ENCODE data around the gene GNAQ. TPM values are rescaled to one million over a fixed set of nuclear protein-coding genes. Genes with fewer than 3 reads are reported as not detected.

The GNAQ gene
- total and polyA plus RNA-seq, 2 donors (not counting 1 experiment from before 2014, with no cell fraction given): 30.4 to 74.3 TPM

DNA sequence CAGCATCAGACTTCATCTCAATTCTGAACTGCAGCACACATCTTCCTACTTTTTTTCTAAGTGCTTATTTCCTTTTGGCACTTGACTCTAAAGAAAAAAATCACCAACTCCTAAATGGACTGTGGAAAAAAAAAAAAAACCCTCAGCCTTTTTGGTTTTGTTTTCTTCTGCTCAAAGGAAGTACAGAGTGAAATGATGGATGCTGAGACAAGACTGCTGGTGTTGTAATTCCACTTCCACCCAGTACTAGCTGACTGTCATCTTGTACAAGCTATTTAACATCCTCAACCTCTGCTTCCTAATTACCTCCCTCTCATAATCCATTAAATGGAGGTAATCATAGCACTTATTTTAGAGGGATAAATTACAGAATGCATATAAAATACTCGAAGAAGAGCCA lies 212.0 kb downstream of the GNAQ start:
- H3K4me2 ChIP-seq (ENCODE audit: extremely low read depth, insufficient read depth, low read length): no peak overlapping the region
- no peaks in the 10 kb centered on the region for H3K36me3 ChIP-seq (ENCODE audit: control insufficient read depth, insufficient read depth, low read length)
- H3K4me1 ChIP-seq (ENCODE audit: control insufficient read depth, extremely low read depth, insufficient read depth, low read length): peaks cover 2% of the 10 kb centered on the region
- no peak overlapping the region for H3K27ac ChIP-seq (ENCODE audit: insufficient read depth, low read length)
- no peaks in the 10 kb centered on the region for H4K20me1 ChIP-seq (ENCODE audit: control insufficient read depth, extremely low read depth, insufficient read depth, low read length)
- peak; percentile 41 to 48 for DNase-seq (ENCODE audit: low read depth in 2 of 2)
- H3K27me3 ChIP-seq (ENCODE audit: control insufficient read depth, insufficient read depth, low read length): no peaks in the 10 kb centered on the region
- no peaks in the 10 kb centered on the region for H3K9me3 ChIP-seq (ENCODE audit: control insufficient read depth, insufficient read depth, low read depth, low read length)
- no peak overlapping the region for H3K4me3 ChIP-seq (replicated peaks in 1 of 4; ENCODE audit: control extremely low read depth in 1 of 4, insufficient read depth in 1 of 4, low read depth in 3 of 4, low read length in 4 of 4)
- no peaks in the 10 kb centered on the region for H3K79me2 ChIP-seq (ENCODE audit: control insufficient read depth, insufficient read depth, low read length)
- no peak for TF ChIP-seq EZH2 (IDR thresholded peaks at IDR 0.05; ENCODE audit: low read length, missing control alignments)
- TF ChIP-seq, protein P1, sequence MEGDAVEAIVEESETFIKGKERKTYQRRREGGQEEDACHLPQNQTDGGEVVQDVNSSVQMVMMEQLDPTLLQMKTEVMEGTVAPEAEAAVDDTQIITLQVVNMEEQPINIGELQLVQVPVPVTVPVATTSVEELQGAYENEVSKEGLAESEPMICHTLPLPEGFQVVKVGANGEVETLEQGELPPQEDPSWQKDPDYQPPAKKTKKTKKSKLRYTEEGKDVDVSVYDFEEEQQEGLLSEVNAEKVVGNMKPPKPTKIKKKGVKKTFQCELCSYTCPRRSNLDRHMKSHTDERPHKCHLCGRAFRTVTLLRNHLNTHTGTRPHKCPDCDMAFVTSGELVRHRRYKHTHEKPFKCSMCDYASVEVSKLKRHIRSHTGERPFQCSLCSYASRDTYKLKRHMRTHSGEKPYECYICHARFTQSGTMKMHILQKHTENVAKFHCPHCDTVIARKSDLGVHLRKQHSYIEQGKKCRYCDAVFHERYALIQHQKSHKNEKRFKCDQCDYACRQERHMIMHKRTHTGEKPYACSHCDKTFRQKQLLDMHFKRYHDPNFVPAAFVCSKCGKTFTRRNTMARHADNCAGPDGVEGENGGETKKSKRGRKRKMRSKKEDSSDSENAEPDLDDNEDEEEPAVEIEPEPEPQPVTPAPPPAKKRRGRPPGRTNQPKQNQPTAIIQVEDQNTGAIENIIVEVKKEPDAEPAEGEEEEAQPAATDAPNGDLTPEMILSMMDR (conservative IDR thresholded peaks at IDR 0.05 in 1 of 2, IDR thresholded peaks at IDR 0.05 in 1 of 2; ENCODE audit: low read depth in 1 of 2, low read length in 2 of 2): no peak
- H3K9ac ChIP-seq (ENCODE audit: insufficient read depth, low read length): no peak overlapping the region
- no peak overlapping the region for H2AFZ ChIP-seq (ENCODE audit: low read length)

DNA sequence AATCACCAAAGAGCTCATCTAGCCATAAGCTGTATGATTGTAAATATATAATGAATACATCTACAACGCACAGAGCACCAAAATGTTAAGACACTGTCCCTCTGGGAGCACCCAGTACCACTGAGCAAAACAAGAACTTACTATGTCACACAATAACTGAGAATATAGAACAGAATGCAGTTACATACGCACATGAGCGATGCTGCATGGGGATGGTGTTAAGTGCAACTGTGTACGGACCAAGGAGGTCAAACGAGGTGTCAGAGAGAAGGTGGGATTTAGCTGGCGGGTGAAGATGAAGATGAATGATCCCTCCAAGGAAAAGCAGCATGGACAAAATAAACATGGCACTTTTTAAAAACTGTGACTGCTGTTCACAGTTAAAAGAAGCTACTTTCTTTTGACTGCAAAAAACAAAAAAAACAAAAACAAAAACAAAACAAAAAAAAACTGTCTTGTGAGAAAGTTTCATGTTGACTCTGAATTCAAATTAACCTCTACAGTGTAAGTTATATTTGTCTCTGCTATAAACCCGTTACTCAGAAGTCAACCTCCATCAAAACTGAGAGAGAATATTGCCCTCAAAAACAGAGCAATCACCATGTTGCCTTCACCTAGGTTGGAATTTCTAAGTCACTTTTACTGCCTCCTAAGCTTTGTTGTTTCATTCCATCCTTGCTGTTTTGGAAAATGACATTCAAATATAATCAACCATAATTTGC lies 213.9 kb downstream of the GNAQ start:
- DNase-seq (ENCODE audit: low read depth in 2 of 2): no peak
- no peak overlapping the region for H3K4me2 ChIP-seq (ENCODE audit: extremely low read depth, insufficient read depth, low read length)
- H3K9me3 ChIP-seq (ENCODE audit: control insufficient read depth, insufficient read depth, low read depth, low read length): no peaks in the 10 kb centered on the region
- no peak overlapping the region for H3K9ac ChIP-seq (ENCODE audit: insufficient read depth, low read length)
- H3K79me2 ChIP-seq (ENCODE audit: control insufficient read depth, insufficient read depth, low read length): no peaks in the 10 kb centered on the region
- H2AFZ ChIP-seq (ENCODE audit: low read length): no peak overlapping the region
- no peak overlapping the region for H3K27ac ChIP-seq (ENCODE audit: insufficient read depth, low read length)
- H3K4me1 ChIP-seq (ENCODE audit: control insufficient read depth, extremely low read depth, insufficient read depth, low read length): peaks cover 2% of the 10 kb centered on the region
- no peaks in the 10 kb centered on the region for H4K20me1 ChIP-seq (ENCODE audit: control insufficient read depth, extremely low read depth, insufficient read depth, low read length)
- H3K27me3 ChIP-seq (ENCODE audit: control insufficient read depth, insufficient read depth, low read length): no peaks in the 10 kb centered on the region
- H3K4me3 ChIP-seq (replicated peaks in 1 of 4; ENCODE audit: control extremely low read depth in 1 of 4, insufficient read depth in 1 of 4, low read depth in 3 of 4, low read length in 4 of 4): no peak overlapping the region
- H3K36me3 ChIP-seq (ENCODE audit: control insufficient read depth, insufficient read depth, low read length): no peaks in the 10 kb centered on the region
- TF ChIP-seq EZH2 (IDR thresholded peaks at IDR 0.05; ENCODE audit: low read length, missing control alignments): no peak
- TF ChIP-seq, protein P1 (conservative IDR thresholded peaks at IDR 0.05 in 1 of 2, IDR thresholded peaks at IDR 0.05 in 1 of 2; ENCODE audit: low read depth in 1 of 2, low read length in 2 of 2): no peak

- H3K4me3 ChIP-seq (replicated peaks in 1 of 4; ENCODE audit: control extremely low read depth in 1 of 4, insufficient read depth in 1 of 4, low read depth in 3 of 4, low read length in 4 of 4): no peak overlapping the region
- H3K9ac ChIP-seq (ENCODE audit: insufficient read depth, low read length): no peak overlapping the region
- H3K9me3 ChIP-seq (ENCODE audit: control insufficient read depth, insufficient read depth, low read depth, low read length): no peaks in the 10 kb centered on the region
- H3K36me3 ChIP-seq (ENCODE audit: control insufficient read depth, insufficient read depth, low read length): no peaks in the 10 kb centered on the region
- peak; percentile 31 to 38 for DNase-seq (ENCODE audit: low read depth in 2 of 2)
- TF ChIP-seq, protein P1 (conservative IDR thresholded peaks at IDR 0.05 in 1 of 2, IDR thresholded peaks at IDR 0.05 in 1 of 2; ENCODE audit: low read depth in 1 of 2, low read length in 2 of 2): no peak
- no peak for TF ChIP-seq EZH2 (IDR thresholded peaks at IDR 0.05; ENCODE audit: low read length, missing control alignments)
- H3K4me1 ChIP-seq (ENCODE audit: control insufficient read depth, extremely low read depth, insufficient read depth, low read length): peaks cover 2% of the 10 kb centered on the region
- H3K4me2 ChIP-seq (ENCODE audit: extremely low read depth, insufficient read depth, low read length): no peak overlapping the region
- H3K79me2 ChIP-seq (ENCODE audit: control insufficient read depth, insufficient read depth, low read length): no peaks in the 10 kb centered on the region
- H3K27me3 ChIP-seq (ENCODE audit: control insufficient read depth, insufficient read depth, low read length): no peaks in the 10 kb centered on the region
- H3K27ac ChIP-seq (ENCODE audit: insufficient read depth, low read length): no peak overlapping the region
- no peaks in the 10 kb centered on the region for H4K20me1 ChIP-seq (ENCODE audit: control insufficient read depth, extremely low read depth, insufficient read depth, low read length)
- no peak overlapping the region for H2AFZ ChIP-seq (ENCODE audit: low read length)
Measured at GRCh38 chr9:77816641-77817341, 214.8 kb downstream of the GNAQ start.

Data from fibroblast of lung (primary cell).